ENCODE data around the gene WWC2.

Gene WWC2

DNA sequence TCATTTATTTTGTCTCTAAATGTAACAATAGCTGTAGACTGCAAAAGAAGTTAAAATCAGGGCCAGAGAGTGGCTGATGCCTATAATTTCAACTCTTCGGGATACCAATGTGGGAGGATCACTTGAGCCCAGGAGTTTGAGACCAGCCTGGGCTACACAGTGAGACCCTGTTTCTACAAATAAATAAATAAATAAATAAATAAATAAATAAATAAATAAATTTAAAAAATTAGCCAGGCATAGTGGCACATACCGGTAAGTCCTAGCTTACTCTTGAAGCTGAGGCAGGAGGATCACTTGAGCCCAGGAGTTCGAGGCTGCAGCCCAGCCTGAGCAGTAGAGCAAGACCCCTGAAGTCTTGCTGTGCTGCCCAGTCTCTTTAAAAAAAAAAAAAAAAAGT is 79.1 kb downstream of the WWC2 start:
- Histone ChIP-seq H3K36me3 (replicated peaks; ENCODE audit: low read depth, low read length) (no peaks in the 10 kb centered on the region), H3K4me2 (ENCODE audit: low read length) (no peak overlapping the region), H3K4me3 (ENCODE audit: low read length) (no peak overlapping the region), H3K9ac (ENCODE audit: low read length) (no peak overlapping the region), H3K4me1 (ENCODE audit: low read length) (peaks cover 2% of the 10 kb centered on the region), H3K9me3 (ENCODE audit: insufficient read depth, low read length) (no peaks in the 10 kb centered on the region), H3K27me3 (ENCODE audit: low read depth, low read length) (no peaks in the 10 kb centered on the region), H3K79me2 (ENCODE audit: low read length) (no peaks in the 10 kb centered on the region), H3K27ac (ENCODE audit: low read length) (no peak overlapping the region), H2AFZ (ENCODE audit: low read depth, low read length) (no peak overlapping the region), H4K20me1 (ENCODE audit: insufficient read depth, low read length) (no peaks in the 10 kb centered on the region)
- TF ChIP-seq, protein P1, sequence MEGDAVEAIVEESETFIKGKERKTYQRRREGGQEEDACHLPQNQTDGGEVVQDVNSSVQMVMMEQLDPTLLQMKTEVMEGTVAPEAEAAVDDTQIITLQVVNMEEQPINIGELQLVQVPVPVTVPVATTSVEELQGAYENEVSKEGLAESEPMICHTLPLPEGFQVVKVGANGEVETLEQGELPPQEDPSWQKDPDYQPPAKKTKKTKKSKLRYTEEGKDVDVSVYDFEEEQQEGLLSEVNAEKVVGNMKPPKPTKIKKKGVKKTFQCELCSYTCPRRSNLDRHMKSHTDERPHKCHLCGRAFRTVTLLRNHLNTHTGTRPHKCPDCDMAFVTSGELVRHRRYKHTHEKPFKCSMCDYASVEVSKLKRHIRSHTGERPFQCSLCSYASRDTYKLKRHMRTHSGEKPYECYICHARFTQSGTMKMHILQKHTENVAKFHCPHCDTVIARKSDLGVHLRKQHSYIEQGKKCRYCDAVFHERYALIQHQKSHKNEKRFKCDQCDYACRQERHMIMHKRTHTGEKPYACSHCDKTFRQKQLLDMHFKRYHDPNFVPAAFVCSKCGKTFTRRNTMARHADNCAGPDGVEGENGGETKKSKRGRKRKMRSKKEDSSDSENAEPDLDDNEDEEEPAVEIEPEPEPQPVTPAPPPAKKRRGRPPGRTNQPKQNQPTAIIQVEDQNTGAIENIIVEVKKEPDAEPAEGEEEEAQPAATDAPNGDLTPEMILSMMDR (IDR thresholded peaks at IDR 0.05; ENCODE audit: low read depth, low read length), result no peak
- TF ChIP-seq EZH2phosphoT487 (IDR thresholded peaks at IDR 0.05; ENCODE audit: low read depth), result no peak

DNA sequence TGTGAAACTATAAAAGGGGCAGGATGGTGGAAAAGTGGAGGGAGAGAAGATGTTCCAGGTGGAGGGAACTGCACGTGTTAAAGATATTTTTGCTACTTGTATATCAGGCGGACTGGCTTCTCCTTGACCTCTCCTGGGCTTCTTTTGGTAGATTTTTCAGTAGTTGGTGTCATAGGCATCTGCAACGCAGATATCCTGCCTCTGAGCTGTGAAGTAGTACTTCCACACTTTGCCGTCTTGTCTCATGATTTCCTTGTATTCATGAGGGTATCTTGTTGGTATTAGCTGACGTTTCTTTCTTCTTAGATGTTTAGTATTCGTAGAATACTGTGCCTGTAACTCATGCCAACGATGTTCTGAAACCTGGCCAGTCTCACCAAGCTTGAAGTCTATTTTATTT is 81.0 kb downstream of the WWC2 start:
- H3K4me1 ChIP-seq (ENCODE audit: low read length), result peaks cover 20% of the 10 kb centered on the region
- no peak overlapping the region for H3K4me2 ChIP-seq (ENCODE audit: low read length)
- H3K9ac ChIP-seq (ENCODE audit: low read length), result no peak overlapping the region
- H3K4me3 ChIP-seq (ENCODE audit: low read length), result no peak overlapping the region
- H3K27ac ChIP-seq (ENCODE audit: low read length), result no peak overlapping the region
- no peaks in the 10 kb centered on the region for H3K79me2 ChIP-seq (ENCODE audit: low read length)
- H3K36me3 ChIP-seq (replicated peaks; ENCODE audit: low read depth, low read length), result peaks cover 8% of the 10 kb centered on the region
- peaks cover 7% of the 10 kb centered on the region; the same call in 1 of the 2 replicates for H3K9me3 ChIP-seq (ENCODE audit: insufficient read depth, low read length)
- no peak for TF ChIP-seq EZH2phosphoT487 (IDR thresholded peaks at IDR 0.05; ENCODE audit: low read depth)
- TF ChIP-seq, protein P1 (IDR thresholded peaks at IDR 0.05; ENCODE audit: low read depth, low read length), result no peak
- no peak overlapping the region for H2AFZ ChIP-seq (ENCODE audit: low read depth, low read length)
- no peaks in the 10 kb centered on the region for H3K27me3 ChIP-seq (ENCODE audit: low read depth, low read length)
- H4K20me1 ChIP-seq (ENCODE audit: insufficient read depth, low read length), result no peaks in the 10 kb centered on the region

DNA sequence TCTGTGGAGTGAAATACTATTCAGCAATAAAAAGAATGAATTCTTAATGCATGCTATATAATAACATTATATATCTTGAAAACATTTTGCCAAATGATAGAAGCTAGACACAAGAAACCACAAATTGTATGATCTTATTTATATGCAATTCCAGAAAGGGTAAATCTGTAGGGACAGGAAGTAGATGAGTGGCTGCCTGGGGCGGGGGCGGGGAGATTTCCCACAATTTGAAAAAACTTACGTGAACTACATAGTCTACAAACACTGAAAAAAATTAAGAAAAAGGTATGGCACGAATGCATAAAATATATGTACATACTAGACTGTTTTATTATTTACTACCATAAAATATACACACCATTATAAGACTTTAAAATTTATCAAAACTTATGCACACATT is 81.6 kb downstream of the WWC2 start:
- no peak overlapping the region for H3K9ac ChIP-seq (ENCODE audit: low read length)
- H3K36me3 ChIP-seq (replicated peaks; ENCODE audit: low read depth, low read length), result peaks cover 8% of the 10 kb centered on the region
- H3K4me2 ChIP-seq (ENCODE audit: low read length), result no peak overlapping the region
- H3K27me3 ChIP-seq (ENCODE audit: low read depth, low read length), result no peaks in the 10 kb centered on the region
- no peaks in the 10 kb centered on the region for H3K79me2 ChIP-seq (ENCODE audit: low read length)
- H3K4me3 ChIP-seq (ENCODE audit: low read length), result no peak overlapping the region
- peaks cover 7% of the 10 kb centered on the region; the same call in 1 of the 2 replicates for H3K9me3 ChIP-seq (ENCODE audit: insufficient read depth, low read length)
- H2AFZ ChIP-seq (ENCODE audit: low read depth, low read length), result no peak overlapping the region
- peaks cover 26% of the 10 kb centered on the region for H3K4me1 ChIP-seq (ENCODE audit: low read length)
- no peak overlapping the region for H3K27ac ChIP-seq (ENCODE audit: low read length)
- no peaks in the 10 kb centered on the region for H4K20me1 ChIP-seq (ENCODE audit: insufficient read depth, low read length)
- TF ChIP-seq EZH2phosphoT487 (IDR thresholded peaks at IDR 0.05; ENCODE audit: low read depth), result no peak

DNA sequence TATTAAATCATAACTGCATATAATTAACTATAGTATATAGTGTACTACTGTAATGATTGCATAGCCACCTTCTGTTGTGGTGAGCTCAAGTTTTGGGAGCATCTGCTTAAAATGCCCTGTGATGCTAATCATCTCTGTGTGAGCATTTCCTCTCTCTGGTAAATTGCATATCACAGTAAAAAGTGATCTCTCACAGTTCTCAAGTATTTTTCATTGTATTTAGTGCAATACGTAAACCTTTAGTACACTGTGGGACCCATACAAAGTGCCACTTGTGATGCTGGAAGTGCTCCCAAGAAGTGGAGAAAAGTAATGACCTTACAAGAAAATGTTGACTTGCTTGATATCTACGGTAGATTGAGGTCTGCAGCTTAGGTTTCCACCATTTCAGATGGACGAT is 82.0 kb downstream of the WWC2 start:
- Histone ChIP-seq H3K4me2 (ENCODE audit: low read length) (no peak overlapping the region), H3K27ac (ENCODE audit: low read length) (no peak overlapping the region), H3K79me2 (ENCODE audit: low read length) (no peaks in the 10 kb centered on the region)

More for the DNA sequence above, 82.0 kb downstream of the WWC2 start:
- H3K9ac ChIP-seq (ENCODE audit: low read length), result no peak overlapping the region
- peaks cover 8% of the 10 kb centered on the region for H3K36me3 ChIP-seq (replicated peaks; ENCODE audit: low read depth, low read length)
- no peak for TF ChIP-seq EZH2phosphoT487 (IDR thresholded peaks at IDR 0.05; ENCODE audit: low read depth)
- TF ChIP-seq, protein P1 (IDR thresholded peaks at IDR 0.05; ENCODE audit: low read depth, low read length), result no peak
- no peak overlapping the region for H2AFZ ChIP-seq (ENCODE audit: low read depth, low read length)
- H4K20me1 ChIP-seq (ENCODE audit: insufficient read depth, low read length), result no peaks in the 10 kb centered on the region
- H3K9me3 ChIP-seq (ENCODE audit: insufficient read depth, low read length), result peaks cover 7% of the 10 kb centered on the region; the same call in 1 of the 2 replicates
- no peak overlapping the region for H3K4me3 ChIP-seq (ENCODE audit: low read length)
- H3K27me3 ChIP-seq (ENCODE audit: low read depth, low read length), result no peaks in the 10 kb centered on the region
- peaks cover 30% of the 10 kb centered on the region for H3K4me1 ChIP-seq (ENCODE audit: low read length)
